ENCODE results near the gene TEX36.

- no peak for TF ChIP-seq CTCF (IDR thresholded peaks at IDR 0.05)
- TF ChIP-seq POLR2A (IDR thresholded peaks at IDR 0.05) = no peak
Measured at GRCh38 chr10:125627646-125628045, 55.3 kb downstream of the TEX36 start.
